GM12878 (cell line): ENCODE measurements around the gene GGT1. TPM values are rescaled to one million over a fixed set of nuclear protein-coding genes. Genes with fewer than 3 reads are reported as not detected.

ENCODE experiments used
- ATAC-seq: fragments of 200-7000 bp; cut with Tn5 transposase; 3 replicates; pipeline ENCODE4 v1.9.1; 2020; ENCODE audit warnings: mild to moderate bottlenecking, moderate library complexity
- BruUV-seq: library from RNA; stranded (reverse); fragments of 400-500 nt; replicated peaks from 2 replicates; lab custom pipeline; 2021; lab: Mats Ljungman, UMichigan
- CTCF ChIA-PET: fragments of 300-600 bp; sonication (Branson Sonifier 250); formaldehyde crosslinking; extraction: SDS; loops from one replicate; lab custom pipeline; 2021; ENCODE audit warnings: inconsistent platforms; lab: Yijun Ruan, JAX
- POLR2A ChIA-PET: fragments of 350-600 bp; formaldehyde crosslinking; extraction: SDS; loops from one replicate; lab custom pipeline; 2021; ENCODE audit warnings: inconsistent platforms; lab: Charles Lee
- RAD21 ChIA-PET: fragments of 300-600 bp; sonication (Branson Sonifier 250); formaldehyde crosslinking; loops from one replicate; lab custom pipeline; 2023; ENCODE audit warnings: antibody characterized with exemption; ENCODE audit not compliant: unreplicated experiment; lab: Charles Lee
- SMC1A ChIA-PET: fragments of 300-600 bp; sonication (Branson Sonifier 250); formaldehyde crosslinking; loops from one replicate; lab custom pipeline; 2023; ENCODE audit not compliant: unreplicated experiment, uncharacterized antibody; lab: Charles Lee
- DNase-seq: peaks from one replicate; pipeline ENCODE4 v3.0.0-alpha.2; 2011; ENCODE audit warnings: low read depth, low spot score
- FAIRE-seq: peaks from 3 replicates; lab custom pipeline; 2011; peaks lifted over from hg19 to GRCh38; lab: Jason Lieb, UNC
- H2AFZ ChIP-seq: 2 replicates; pipeline ENCODE4 v1.6.0; 2011; ENCODE audit warnings: low read depth, low read length, control low read depth; ENCODE audit not compliant: control insufficient read depth
- H3K27ac ChIP-seq: 2 replicates; pipeline ENCODE4 v1.5.1; 2011; ENCODE audit warnings: control low read depth; ENCODE audit not compliant: control insufficient read depth, insufficient read depth
- H3K27me3 ChIP-seq, 2 experiments: replicated peaks in 1 of 2; 2 replicates each; pipeline versions ENCODE4 v1.6.0 to v1.6.1; 2011; ENCODE audit warnings: low read length in 1 of 2; ENCODE audit not compliant: control insufficient read depth in 2 of 2, insufficient read depth in 2 of 2
- H3K36me3 ChIP-seq, 2 experiments: 2 replicates each; pipeline ENCODE4 v1.5.1; 2011; ENCODE audit warnings: low read length in 1 of 2; ENCODE audit not compliant: control insufficient read depth in 2 of 2, insufficient read depth in 2 of 2
- H3K4me1 ChIP-seq: 2 replicates; pipeline ENCODE4 v1.6.1; 2011; ENCODE audit warnings: mild to moderate bottlenecking, low read length, moderate library complexity, mixed read lengths; ENCODE audit not compliant: control insufficient read depth, insufficient read depth
- H3K4me2 ChIP-seq: 2 replicates; pipeline ENCODE4 v1.6.0; 2011; ENCODE audit warnings: control low read depth; ENCODE audit not compliant: control insufficient read depth, insufficient read depth
- H3K4me3 ChIP-seq: fragments of 200-600 bp; sonication (generic); 2 replicates; pipeline ENCODE4 v1.5.1; 2016
- H3K79me2 ChIP-seq: 2 replicates; pipeline ENCODE4 v1.6.0; 2011; ENCODE audit warnings: low read length; ENCODE audit not compliant: control insufficient read depth, insufficient read depth
- H3K9ac ChIP-seq: 2 replicates; pipeline ENCODE4 v1.8.0; 2011; ENCODE audit warnings: low read length, control low read depth, mixed read lengths; ENCODE audit not compliant: control insufficient read depth, insufficient read depth
- H3K9me3 ChIP-seq: replicated peaks from 3 replicates; pipeline ENCODE4 v1.5.1; 2011; ENCODE audit warnings: mild to moderate bottlenecking, low read length; ENCODE audit not compliant: control insufficient read depth, insufficient read depth
- H4K20me1 ChIP-seq: 2 replicates; pipeline ENCODE4 v1.6.0; 2011; ENCODE audit not compliant: control insufficient read depth, insufficient read depth
- BRCA1 ChIP-seq: IDR thresholded peaks from 2 replicates; pipeline ENCODE4 v1.6.1; 2011; ENCODE audit warnings: low read depth, low read length, improper control_type of control experiment
- ESRRA ChIP-seq: IDR thresholded peaks from 2 replicates; pipeline ENCODE4 v1.6.1; 2012; ENCODE audit warnings: mild to moderate bottlenecking, low read length, improper control_type of control experiment
- HSF1 ChIP-seq: fragments of 150-350 bp; IDR thresholded peaks from 2 replicates; pipeline ENCODE4 v1.6.1; 2014; ENCODE audit warnings: mild to moderate bottlenecking, low read depth, low read length
- NKRF ChIP-seq: fragments of 450-650 bp; conservative IDR thresholded peaks from 2 replicates; pipeline ENCODE4 v1.6.1; 2017; ENCODE audit warnings: mild to moderate bottlenecking, moderate library complexity
- PAX5 ChIP-seq: IDR thresholded peaks from 2 replicates; pipeline ENCODE4 v1.6.1; 2011; ENCODE audit warnings: low read depth, low read length, borderline replicate concordance
- POLR2A ChIP-seq: IDR thresholded peaks from 2 replicates; pipeline ENCODE4 v1.6.1; 2011; ENCODE audit warnings: low read depth, mild to moderate bottlenecking, low read length
- POU2F2 ChIP-seq: IDR thresholded peaks from 3 replicates; pipeline ENCODE4 v1.6.1; 2011; ENCODE audit warnings: low read depth, mild to moderate bottlenecking, low read length, borderline replicate concordance
- RAD51 ChIP-seq: fragments of 450-650 bp; IDR thresholded peaks from 2 replicates; pipeline ENCODE4 v1.6.1; 2016; ENCODE audit warnings: moderate library complexity, mild to moderate bottlenecking, inconsistent platforms
- SMAD1 ChIP-seq: fragments of 450-650 bp; IDR thresholded peaks from 2 replicates; pipeline ENCODE4 v1.6.1; 2018; ENCODE audit warnings: mild to moderate bottlenecking, low read depth; ENCODE audit not compliant: partially characterized antibody
- STAT1 ChIP-seq: fragments of 450-650 bp; conservative IDR thresholded peaks from 2 replicates; pipeline ENCODE4 v1.6.1; 2014; ENCODE audit warnings: antibody characterized with exemption, mild to moderate bottlenecking
- YBX1 ChIP-seq: fragments of 450-650 bp; IDR thresholded peaks from 2 replicates; pipeline ENCODE4 v1.6.1; 2016; ENCODE audit warnings: antibody characterized with exemption
- YY1 ChIP-seq: IDR thresholded peaks from 2 replicates; pipeline ENCODE4 v1.6.1; 2011; ENCODE audit warnings: low read depth, mild to moderate bottlenecking, low read length
- ZNF24 ChIP-seq: fragments of 450-650 bp; IDR thresholded peaks from 2 replicates; pipeline ENCODE4 v1.6.1; 2017; ENCODE audit warnings: antibody characterized with exemption, mild to moderate bottlenecking
- ZNF622 ChIP-seq: fragments of 450-650 bp; IDR thresholded peaks from 2 replicates; pipeline ENCODE4 v1.6.1; 2017; ENCODE audit warnings: mild to moderate bottlenecking, inconsistent platforms
- ZZZ3 ChIP-seq: IDR thresholded peaks from 2 replicates; pipeline ENCODE4 v1.6.1; 2011; ENCODE audit warnings: low read depth; ENCODE audit not compliant: control insufficient read depth, insufficient read length
- WGBS: methylation state at CpG from one replicate; pipeline ENCODE4 v1.1.6; 2016; ENCODE audit warnings: low lambda C conversion rate; ENCODE audit not compliant: insufficient replicate concordance, insufficient coverage; ENCODE audit errors: missing lambda C conversion rate; 5-methylcytosine and 5-hydroxymethylcytosine counted together
- in situ Hi-C: fragments of 300-500 bp; cut with MboI; formaldehyde crosslinking; loops from 9 replicates; pipeline ENCODE4 v1.14.3; 2018; ENCODE audit warnings: mixed read lengths
- intact Hi-C: fragments of 100-400 bp; cut with micrococcal nuclease; formaldehyde crosslinking; loops from one replicate; pipeline ENCODE4 v1.14.2; 2022; ENCODE audit not compliant: unreplicated experiment
- polyA plus RNA-seq, 11 experiments: library from polyadenylated mRNA; depleted of rRNA in 4 of 11; unstranded in 6 of 11; stranded (reverse) in 5 of 11; fragments of >200 nt; fragmentation: Nextera tagmentation in 4 of 11; fragmentation: Illumina TruSeq in 1 of 11; extraction: Ambion mirVana in 4 of 11; extraction: Trizol in 1 of 11; gene quantifications; 1 replicate in 1 of 11; 2 replicates in 10 of 11; pipeline versions ENCODE4 v1.2.1 to v1.2.3, GENCODE V29; 2011 to 2016; ENCODE audit warnings: inconsistent platforms in 2 of 11, missing spikeins in 2 of 11, low read depth in 1 of 11
- total RNA-seq, 4 experiments: library from RNA; depleted of rRNA in 3 of 4; stranded (reverse); fragments of >200 nt in 3 of 4; fragmentation: Illumina TruSeq in 1 of 4; extraction: Trizol in 1 of 4; gene quantifications; 2 replicates each; pipeline versions ENCODE4 v1.2.1 to v1.2.3, GENCODE V29; 2013 to 2021
- TF ChIP-seq, protein P1 (sequence below): IDR thresholded peaks from 2 replicates; pipeline ENCODE4 v1.6.1; 2011; ENCODE audit warnings: borderline replicate concordance, low read depth, mild to moderate bottlenecking, moderate library complexity, low read length; ENCODE audit not compliant: insufficient read depth, poor library complexity, severe bottlenecking

Gene GGT1
- total and polyA plus RNA-seq, 10 of the 15 experiments (the other 5 are each of a cell fraction or from before 2014, with no cell fraction given), result 0.47 to 26.6 (median 9.1) TPM

DNA sequence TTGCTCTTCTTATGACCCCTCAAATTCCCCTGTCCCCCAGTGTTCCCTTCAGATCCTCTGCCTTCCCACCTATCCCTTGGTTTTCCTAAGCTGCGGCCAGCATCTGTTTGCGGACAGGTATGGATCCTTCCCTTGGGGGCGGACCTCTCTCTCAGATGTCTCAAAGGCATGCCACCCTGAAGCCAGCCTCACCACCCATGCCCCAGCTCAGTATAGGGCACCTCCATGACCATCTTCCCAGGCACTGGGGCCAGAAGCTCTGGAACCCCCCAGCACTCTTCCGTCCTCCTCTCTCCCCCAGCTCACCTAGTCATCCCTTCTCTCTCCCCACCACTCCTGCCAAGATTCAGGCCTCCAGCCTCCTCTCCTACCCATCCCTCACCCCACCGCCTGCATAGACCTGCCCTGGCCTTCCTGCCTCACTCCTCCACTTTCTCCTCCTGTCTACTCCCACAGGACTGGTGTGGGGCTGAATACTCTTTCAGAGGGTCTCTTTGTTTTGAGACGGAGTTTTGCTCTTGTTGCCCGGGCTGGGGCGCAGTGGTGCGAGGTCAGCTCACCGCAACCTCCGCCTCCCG is 12.3 kb upstream of the GGT1 start:
- intact Hi-C loops (no loop called here), in situ Hi-C loops (no loop called here)
- DNase-seq, result no peak
- SMC1A ChIA-PET, result interaction anchor here (0.8 to 0.9 kb wide), 2 partner anchors 11 to 23 kb away, joined by 3 read pairs; no protein-coding TSS in a partner anchor
- no peak overlapping the region for H3K9ac ChIP-seq
- no peak overlapping the region for H2AFZ ChIP-seq
- TF ChIP-seq HSF1 (no peak), ZZZ3 (no peak), YBX1 (no peak), STAT1 (no peak), NKRF (no peak), ESRRA (no peak), SMAD1 (no peak), POU2F2 (no peak), ZNF622 (no peak), ZNF24 (no peak), BRCA1 (no peak), PAX5 (no peak), RAD51 (no peak), POLR2A (no peak), YY1 (no peak)
- TF ChIP-seq, protein P1, sequence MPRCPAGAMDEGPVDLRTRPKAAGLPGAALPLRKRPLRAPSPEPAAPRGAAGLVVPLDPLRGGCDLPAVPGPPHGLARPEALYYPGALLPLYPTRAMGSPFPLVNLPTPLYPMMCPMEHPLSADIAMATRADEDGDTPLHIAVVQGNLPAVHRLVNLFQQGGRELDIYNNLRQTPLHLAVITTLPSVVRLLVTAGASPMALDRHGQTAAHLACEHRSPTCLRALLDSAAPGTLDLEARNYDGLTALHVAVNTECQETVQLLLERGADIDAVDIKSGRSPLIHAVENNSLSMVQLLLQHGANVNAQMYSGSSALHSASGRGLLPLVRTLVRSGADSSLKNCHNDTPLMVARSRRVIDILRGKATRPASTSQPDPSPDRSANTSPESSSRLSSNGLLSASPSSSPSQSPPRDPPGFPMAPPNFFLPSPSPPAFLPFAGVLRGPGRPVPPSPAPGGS, result no peak
- H3K27me3 ChIP-seq, result no peaks in the 10 kb centered on the region
- no peak overlapping the region for H3K27ac ChIP-seq
- ATAC-seq, result no peak
- no peaks in the 10 kb centered on the region for H4K20me1 ChIP-seq
- FAIRE-seq, result no peak
- RAD21 ChIA-PET, result no interaction called here
- POLR2A ChIA-PET, result no interaction called here
- CTCF ChIA-PET, result no interaction called here
- H3K4me2 ChIP-seq, result no peak overlapping the region
- no TSS peak for BruUV-seq
- H3K36me3 ChIP-seq, result no peaks in the 10 kb centered on the region
- no peaks in the 10 kb centered on the region for H3K9me3 ChIP-seq
- H3K79me2 ChIP-seq, result no peaks in the 10 kb centered on the region
- 92% methylated on average over 12 of the region's 12 CpGs for WGBS
- H3K4me3 ChIP-seq, result no peak overlapping the region
- no peaks in the 10 kb centered on the region for H3K4me1 ChIP-seq
